WTC11 (cell line): ENCODE data around the gene CXCL16. TPM values are rescaled to one million over a fixed set of nuclear protein-coding genes. Genes with fewer than 3 reads are reported as not detected.

Source experiments
- CBFB ChIP-seq: sonication (generic); formaldehyde crosslinking; IDR thresholded peaks from 2 replicates; pipeline ENCODE4 v1.8.1; 2022; ENCODE audit warnings: mild to moderate bottlenecking, low read depth, missing genetic modification reagents
- CREB1 ChIP-seq: sonication (generic); formaldehyde crosslinking; IDR thresholded peaks from 2 replicates; pipeline ENCODE4 v1.8.0; 2023; ENCODE audit warnings: mild to moderate bottlenecking, missing genetic modification reagents
- ELF4 ChIP-seq: sonication (generic); formaldehyde crosslinking; IDR thresholded peaks from 2 replicates; pipeline ENCODE4 v1.8.1; 2022; ENCODE audit warnings: low read depth, mild to moderate bottlenecking, moderate library complexity, missing genetic modification reagents
- EMX1 ChIP-seq: fragments of 250-450 bp; sonication (Bioruptor Pico); IDR thresholded peaks from 2 replicates; pipeline ENCODE4 v1.8.0; 2021; ENCODE audit warnings: mild to moderate bottlenecking
- ETV6 ChIP-seq: sonication (generic); formaldehyde crosslinking; IDR thresholded peaks from 2 replicates; pipeline ENCODE4 v1.8.1; 2022; ENCODE audit warnings: mild to moderate bottlenecking, missing genetic modification reagents
- FOXJ3 ChIP-seq: sonication (generic); formaldehyde crosslinking; IDR thresholded peaks from 2 replicates; pipeline ENCODE4 v1.9.0; 2021; ENCODE audit warnings: missing genetic modification reagents, mild to moderate bottlenecking, borderline replicate concordance
- HMGA2 ChIP-seq: fragments of 250-450 bp; sonication (Bioruptor Pico); IDR thresholded peaks from 2 replicates; pipeline ENCODE4 v1.4.0; 2021; ENCODE audit warnings: mild to moderate bottlenecking, moderate library complexity
- IRF2 ChIP-seq: sonication (generic); formaldehyde crosslinking; IDR thresholded peaks from 2 replicates; pipeline ENCODE4 v1.8.0; 2022; ENCODE audit warnings: low read depth, missing genetic modification reagents, borderline replicate concordance
- JAZF1 ChIP-seq: fragments of 250-450 bp; sonication (Bioruptor Pico); IDR thresholded peaks from 2 replicates; pipeline ENCODE4 v1.9.0; 2021; ENCODE audit warnings: moderate library complexity, mild to moderate bottlenecking, inconsistent platforms
- MYBL2 ChIP-seq: sonication (generic); formaldehyde crosslinking; IDR thresholded peaks from 2 replicates; pipeline ENCODE4 v1.8.1; 2023; ENCODE audit warnings: mild to moderate bottlenecking, moderate library complexity, missing genetic modification reagents
- PRDM15 ChIP-seq: sonication (generic); formaldehyde crosslinking; IDR thresholded peaks from 2 replicates; pipeline ENCODE4 v1.8.0; 2022; ENCODE audit warnings: missing genetic modification reagents
- SMAD4 ChIP-seq: sonication (generic); formaldehyde crosslinking; IDR thresholded peaks from 2 replicates; pipeline ENCODE4 v1.8.0; 2022; ENCODE audit warnings: mild to moderate bottlenecking, missing genetic modification reagents
- TEAD4 ChIP-seq: sonication (generic); formaldehyde crosslinking; IDR thresholded peaks from 2 replicates; pipeline ENCODE4 v1.8.0; 2022; ENCODE audit warnings: mild to moderate bottlenecking, missing genetic modification reagents
- ZBTB43 ChIP-seq: sonication (generic); formaldehyde crosslinking; IDR thresholded peaks from 2 replicates; pipeline ENCODE4 v1.8.1; 2023; ENCODE audit warnings: mild to moderate bottlenecking, missing genetic modification reagents
- ZNF121 ChIP-seq: sonication (generic); formaldehyde crosslinking; IDR thresholded peaks from 2 replicates; pipeline ENCODE4 v1.8.0; 2023; ENCODE audit warnings: missing genetic modification reagents
- ZNF232 ChIP-seq: sonication (generic); formaldehyde crosslinking; IDR thresholded peaks from 2 replicates; pipeline ENCODE4 v1.8.0; 2022; ENCODE audit warnings: mild to moderate bottlenecking, missing genetic modification reagents
- total RNA-seq: library from RNA; stranded (reverse); gene quantifications from 3 replicates; pipeline ENCODE4 v1.2.3, GENCODE V29; 2021
- TF ChIP-seq, protein P1 (sequence below): fragments of 250-450 bp; sonication (Bioruptor Pico); IDR thresholded peaks from 2 replicates; pipeline ENCODE4 v1.9.0; 2021; ENCODE audit warnings: mild to moderate bottlenecking
- TF ChIP-seq, protein P2 (sequence below): sonication (generic); formaldehyde crosslinking; IDR thresholded peaks from 2 replicates; pipeline ENCODE4 v1.8.0; 2022; ENCODE audit warnings: mild to moderate bottlenecking, missing genetic modification reagents
- TF ChIP-seq, protein P3 (sequence below): sonication (generic); formaldehyde crosslinking; conservative IDR thresholded peaks from 2 replicates; pipeline ENCODE4 v1.8.1; 2023; ENCODE audit warnings: mild to moderate bottlenecking, low read depth, missing genetic modification reagents, moderate library complexity
- TF ChIP-seq, protein P4 (sequence below): fragments of 250-450 bp; sonication (Bioruptor Pico); IDR thresholded peaks from 2 replicates; pipeline ENCODE4 v1.9.0; 2021; ENCODE audit warnings: mild to moderate bottlenecking, borderline replicate concordance

Gene CXCL16
- total RNA-seq, 1 experiment from 2014 or later = 3.8 TPM

GRCh38 chr17:4709794-4710692 lies 29.7 kb downstream of the CXCL16 start, which contains the start of gene ARRB2 (continued):
- TF ChIP-seq, protein P1, sequence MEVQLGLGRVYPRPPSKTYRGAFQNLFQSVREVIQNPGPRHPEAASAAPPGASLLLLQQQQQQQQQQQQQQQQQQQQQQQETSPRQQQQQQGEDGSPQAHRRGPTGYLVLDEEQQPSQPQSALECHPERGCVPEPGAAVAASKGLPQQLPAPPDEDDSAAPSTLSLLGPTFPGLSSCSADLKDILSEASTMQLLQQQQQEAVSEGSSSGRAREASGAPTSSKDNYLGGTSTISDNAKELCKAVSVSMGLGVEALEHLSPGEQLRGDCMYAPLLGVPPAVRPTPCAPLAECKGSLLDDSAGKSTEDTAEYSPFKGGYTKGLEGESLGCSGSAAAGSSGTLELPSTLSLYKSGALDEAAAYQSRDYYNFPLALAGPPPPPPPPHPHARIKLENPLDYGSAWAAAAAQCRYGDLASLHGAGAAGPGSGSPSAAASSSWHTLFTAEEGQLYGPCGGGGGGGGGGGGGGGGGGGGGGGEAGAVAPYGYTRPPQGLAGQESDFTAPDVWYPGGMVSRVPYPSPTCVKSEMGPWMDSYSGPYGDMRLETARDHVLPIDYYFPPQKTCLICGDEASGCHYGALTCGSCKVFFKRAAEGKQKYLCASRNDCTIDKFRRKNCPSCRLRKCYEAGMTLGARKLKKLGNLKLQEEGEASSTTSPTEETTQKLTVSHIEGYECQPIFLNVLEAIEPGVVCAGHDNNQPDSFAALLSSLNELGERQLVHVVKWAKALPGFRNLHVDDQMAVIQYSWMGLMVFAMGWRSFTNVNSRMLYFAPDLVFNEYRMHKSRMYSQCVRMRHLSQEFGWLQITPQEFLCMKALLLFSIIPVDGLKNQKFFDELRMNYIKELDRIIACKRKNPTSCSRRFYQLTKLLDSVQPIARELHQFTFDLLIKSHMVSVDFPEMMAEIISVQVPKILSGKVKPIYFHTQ = no peak
- TF ChIP-seq PRDM15 (CRISPR knock-in tag) (no peak), SMAD4 (CRISPR knock-in tag) (no peak), CBFB (CRISPR knock-in tag) (no peak), ETV6 (CRISPR knock-in tag) (0 out of 2 replicates have a peak, but pooled peaks have one; percentile 19), TEAD4 (no peak), ZBTB43 (CRISPR knock-in tag) (no peak), JAZF1 (CRISPR knock-in tag) (no peak), IRF2 (CRISPR knock-in tag) (no peak), ELF4 (CRISPR knock-in tag) (no peak), CREB1 (CRISPR knock-in tag) (no peak), MYBL2 (CRISPR knock-in tag) (no peak), HMGA2 (CRISPR knock-in tag) (0 out of 2 replicates have a peak, but pooled peaks have one; percentile 11), EMX1 (no peak), FOXJ3 (no peak), ZNF121 (CRISPR knock-in tag) (0 out of 2 replicates have a peak, but pooled peaks have one; percentile 33), ZNF232 (CRISPR knock-in tag) (peak; percentile 38; the same call in 1 of the 2 replicates)
- TF ChIP-seq, protein P2, sequence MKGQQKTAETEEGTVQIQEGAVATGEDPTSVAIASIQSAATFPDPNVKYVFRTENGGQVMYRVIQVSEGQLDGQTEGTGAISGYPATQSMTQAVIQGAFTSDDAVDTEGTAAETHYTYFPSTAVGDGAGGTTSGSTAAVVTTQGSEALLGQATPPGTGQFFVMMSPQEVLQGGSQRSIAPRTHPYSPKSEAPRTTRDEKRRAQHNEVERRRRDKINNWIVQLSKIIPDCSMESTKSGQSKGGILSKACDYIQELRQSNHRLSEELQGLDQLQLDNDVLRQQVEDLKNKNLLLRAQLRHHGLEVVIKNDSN (CRISPR knock-in tag) = no peak; the same call in 1 of the 2 replicates
- TF ChIP-seq, protein P3, sequence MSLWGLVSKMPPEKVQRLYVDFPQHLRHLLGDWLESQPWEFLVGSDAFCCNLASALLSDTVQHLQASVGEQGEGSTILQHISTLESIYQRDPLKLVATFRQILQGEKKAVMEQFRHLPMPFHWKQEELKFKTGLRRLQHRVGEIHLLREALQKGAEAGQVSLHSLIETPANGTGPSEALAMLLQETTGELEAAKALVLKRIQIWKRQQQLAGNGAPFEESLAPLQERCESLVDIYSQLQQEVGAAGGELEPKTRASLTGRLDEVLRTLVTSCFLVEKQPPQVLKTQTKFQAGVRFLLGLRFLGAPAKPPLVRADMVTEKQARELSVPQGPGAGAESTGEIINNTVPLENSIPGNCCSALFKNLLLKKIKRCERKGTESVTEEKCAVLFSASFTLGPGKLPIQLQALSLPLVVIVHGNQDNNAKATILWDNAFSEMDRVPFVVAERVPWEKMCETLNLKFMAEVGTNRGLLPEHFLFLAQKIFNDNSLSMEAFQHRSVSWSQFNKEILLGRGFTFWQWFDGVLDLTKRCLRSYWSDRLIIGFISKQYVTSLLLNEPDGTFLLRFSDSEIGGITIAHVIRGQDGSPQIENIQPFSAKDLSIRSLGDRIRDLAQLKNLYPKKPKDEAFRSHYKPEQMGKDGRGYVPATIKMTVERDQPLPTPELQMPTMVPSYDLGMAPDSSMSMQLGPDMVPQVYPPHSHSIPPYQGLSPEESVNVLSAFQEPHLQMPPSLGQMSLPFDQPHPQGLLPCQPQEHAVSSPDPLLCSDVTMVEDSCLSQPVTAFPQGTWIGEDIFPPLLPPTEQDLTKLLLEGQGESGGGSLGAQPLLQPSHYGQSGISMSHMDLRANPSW = 0 out of 2 replicates have a peak, but pooled peaks have one; percentile 57
- TF ChIP-seq, protein P4, sequence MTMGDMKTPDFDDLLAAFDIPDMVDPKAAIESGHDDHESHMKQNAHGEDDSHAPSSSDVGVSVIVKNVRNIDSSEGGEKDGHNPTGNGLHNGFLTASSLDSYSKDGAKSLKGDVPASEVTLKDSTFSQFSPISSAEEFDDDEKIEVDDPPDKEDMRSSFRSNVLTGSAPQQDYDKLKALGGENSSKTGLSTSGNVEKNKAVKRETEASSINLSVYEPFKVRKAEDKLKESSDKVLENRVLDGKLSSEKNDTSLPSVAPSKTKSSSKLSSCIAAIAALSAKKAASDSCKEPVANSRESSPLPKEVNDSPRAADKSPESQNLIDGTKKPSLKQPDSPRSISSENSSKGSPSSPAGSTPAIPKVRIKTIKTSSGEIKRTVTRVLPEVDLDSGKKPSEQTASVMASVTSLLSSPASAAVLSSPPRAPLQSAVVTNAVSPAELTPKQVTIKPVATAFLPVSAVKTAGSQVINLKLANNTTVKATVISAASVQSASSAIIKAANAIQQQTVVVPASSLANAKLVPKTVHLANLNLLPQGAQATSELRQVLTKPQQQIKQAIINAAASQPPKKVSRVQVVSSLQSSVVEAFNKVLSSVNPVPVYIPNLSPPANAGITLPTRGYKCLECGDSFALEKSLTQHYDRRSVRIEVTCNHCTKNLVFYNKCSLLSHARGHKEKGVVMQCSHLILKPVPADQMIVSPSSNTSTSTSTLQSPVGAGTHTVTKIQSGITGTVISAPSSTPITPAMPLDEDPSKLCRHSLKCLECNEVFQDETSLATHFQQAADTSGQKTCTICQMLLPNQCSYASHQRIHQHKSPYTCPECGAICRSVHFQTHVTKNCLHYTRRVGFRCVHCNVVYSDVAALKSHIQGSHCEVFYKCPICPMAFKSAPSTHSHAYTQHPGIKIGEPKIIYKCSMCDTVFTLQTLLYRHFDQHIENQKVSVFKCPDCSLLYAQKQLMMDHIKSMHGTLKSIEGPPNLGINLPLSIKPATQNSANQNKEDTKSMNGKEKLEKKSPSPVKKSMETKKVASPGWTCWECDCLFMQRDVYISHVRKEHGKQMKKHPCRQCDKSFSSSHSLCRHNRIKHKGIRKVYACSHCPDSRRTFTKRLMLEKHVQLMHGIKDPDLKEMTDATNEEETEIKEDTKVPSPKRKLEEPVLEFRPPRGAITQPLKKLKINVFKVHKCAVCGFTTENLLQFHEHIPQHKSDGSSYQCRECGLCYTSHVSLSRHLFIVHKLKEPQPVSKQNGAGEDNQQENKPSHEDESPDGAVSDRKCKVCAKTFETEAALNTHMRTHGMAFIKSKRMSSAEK (CRISPR knock-in tag) = no peak
